B cell (primary cell): ENCODE results near the gene TRHDE.
"Not testable (repeated sequence)": the region's sequence is repeated elsewhere in the genome, so short reads cannot be mapped to it uniquely, and the experiment has no call there.

ENCODE experiments used
- EZH2 ChIP-seq: IDR thresholded peaks from 2 replicates; pipeline ENCODE4 v1.6.1; 2012; ENCODE audit warnings: borderline replicate concordance, low read depth, mild to moderate bottlenecking, moderate library complexity, low read length; ENCODE audit not compliant: insufficient read depth, poor library complexity, severe bottlenecking
- TF ChIP-seq, protein P1 (sequence below): fragments of 200-600 bp; IDR thresholded peaks from one replicate; pipeline ENCODE4 v1.8.0; 2022; ENCODE audit warnings: antibody characterized with exemption, mild to moderate bottlenecking

DNA sequence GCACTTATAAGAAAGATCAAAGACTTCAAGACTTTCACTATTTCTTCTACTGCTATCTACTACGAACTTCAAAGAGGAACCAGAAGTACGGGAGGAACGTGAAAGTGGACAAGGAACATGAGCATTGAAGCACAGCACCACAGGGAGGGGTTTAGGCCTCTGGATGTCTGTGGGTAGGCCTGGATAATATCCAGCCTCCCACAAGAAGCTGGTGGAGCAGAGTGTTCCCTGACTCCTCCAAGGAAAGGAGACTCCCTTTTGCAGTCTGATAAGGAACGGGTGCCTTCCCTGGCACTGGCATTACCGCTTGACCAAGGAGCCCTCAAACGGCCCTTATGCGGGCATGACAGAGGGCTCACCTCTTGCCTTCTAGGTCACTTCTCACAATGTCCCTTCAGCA, 388.0 kb downstream of the TRHDE start:
- TF ChIP-seq, protein P1, sequence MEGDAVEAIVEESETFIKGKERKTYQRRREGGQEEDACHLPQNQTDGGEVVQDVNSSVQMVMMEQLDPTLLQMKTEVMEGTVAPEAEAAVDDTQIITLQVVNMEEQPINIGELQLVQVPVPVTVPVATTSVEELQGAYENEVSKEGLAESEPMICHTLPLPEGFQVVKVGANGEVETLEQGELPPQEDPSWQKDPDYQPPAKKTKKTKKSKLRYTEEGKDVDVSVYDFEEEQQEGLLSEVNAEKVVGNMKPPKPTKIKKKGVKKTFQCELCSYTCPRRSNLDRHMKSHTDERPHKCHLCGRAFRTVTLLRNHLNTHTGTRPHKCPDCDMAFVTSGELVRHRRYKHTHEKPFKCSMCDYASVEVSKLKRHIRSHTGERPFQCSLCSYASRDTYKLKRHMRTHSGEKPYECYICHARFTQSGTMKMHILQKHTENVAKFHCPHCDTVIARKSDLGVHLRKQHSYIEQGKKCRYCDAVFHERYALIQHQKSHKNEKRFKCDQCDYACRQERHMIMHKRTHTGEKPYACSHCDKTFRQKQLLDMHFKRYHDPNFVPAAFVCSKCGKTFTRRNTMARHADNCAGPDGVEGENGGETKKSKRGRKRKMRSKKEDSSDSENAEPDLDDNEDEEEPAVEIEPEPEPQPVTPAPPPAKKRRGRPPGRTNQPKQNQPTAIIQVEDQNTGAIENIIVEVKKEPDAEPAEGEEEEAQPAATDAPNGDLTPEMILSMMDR = not testable (repeated sequence)
- not testable (repeated sequence) for TF ChIP-seq EZH2
